ENCODE results near the gene TACSTD2.
"Not testable (repeated sequence)": the region's sequence is repeated elsewhere in the genome, so short reads cannot be mapped to it uniquely, and the experiment has no call there.

The TACSTD2 gene

GRCh38 chr1:58584082-58584895, 7.2 kb upstream of the TACSTD2 start:
- Histone ChIP-seq H3K27me3 (ENCODE audit: control insufficient read depth, low read length) (peaks cover 3% of the 10 kb centered on the region; the same call in 1 of the 2 replicates), H3F3A (ENCODE audit: control insufficient read depth, insufficient read depth) (no peaks in the 10 kb centered on the region), H3K4me1 (ENCODE audit: control insufficient read depth, low read length) (peaks cover 5% of the 10 kb centered on the region), H3K9me2 (replicated peaks; ENCODE audit: control insufficient read depth, low read length) (no peaks in the 10 kb centered on the region), H3K36me3 (ENCODE audit: control insufficient read depth, low read length) (no peaks in the 10 kb centered on the region), H3K27ac (ENCODE audit: low read depth, low read length) (no peak overlapping the region), H3K9me3 (ENCODE audit: control insufficient read depth, insufficient read depth, low read length) (no peaks in the 10 kb centered on the region), H3K4me2 (ENCODE audit: low read length) (no peak overlapping the region), H3K79me2 (ENCODE audit: control insufficient read depth, low read length) (no peaks in the 10 kb centered on the region), H3K4me3 (ENCODE audit: low read length) (no peak overlapping the region), H4K20me1 (ENCODE audit: control insufficient read depth, insufficient read depth, low read depth, low read length) (no peaks in the 10 kb centered on the region)
- TF ChIP-seq EZH2phosphoT487 (IDR thresholded peaks at IDR 0.05; ENCODE audit: borderline replicate concordance, low read length): no peak
- no peak for TF ChIP-seq CTCF (IDR thresholded peaks at IDR 0.05; ENCODE audit: low read depth, low read length, poor library complexity, severe bottlenecking)

- no peaks in the 10 kb centered on the region for H3K9me2 ChIP-seq (replicated peaks; ENCODE audit: control insufficient read depth, low read length)
- TF ChIP-seq CTCF (IDR thresholded peaks at IDR 0.05; ENCODE audit: low read depth, low read length, poor library complexity, severe bottlenecking) (no peak), EZH2phosphoT487 (IDR thresholded peaks at IDR 0.05; ENCODE audit: borderline replicate concordance, low read length) (no peak)
- H3K4me2 ChIP-seq (ENCODE audit: low read length): no peak overlapping the region
- H3K9me3 ChIP-seq (ENCODE audit: control insufficient read depth, insufficient read depth, low read length): no peaks in the 10 kb centered on the region
- H3K79me2 ChIP-seq (ENCODE audit: control insufficient read depth, low read length): no peaks in the 10 kb centered on the region
- peaks cover 3% of the 10 kb centered on the region; the same call in 1 of the 2 replicates for H3K27me3 ChIP-seq (ENCODE audit: control insufficient read depth, low read length)
- H3K4me1 ChIP-seq (ENCODE audit: control insufficient read depth, low read length): peaks cover 5% of the 10 kb centered on the region
- no peak overlapping the region for H3K27ac ChIP-seq (ENCODE audit: low read depth, low read length)
- no peak overlapping the region for H3K4me3 ChIP-seq (ENCODE audit: low read length)
- no peaks in the 10 kb centered on the region for H3K36me3 ChIP-seq (ENCODE audit: control insufficient read depth, low read length)
- H3F3A ChIP-seq (ENCODE audit: control insufficient read depth, insufficient read depth): no peaks in the 10 kb centered on the region
- H4K20me1 ChIP-seq (ENCODE audit: control insufficient read depth, insufficient read depth, low read depth, low read length): no peaks in the 10 kb centered on the region
These were observed 6.4 kb upstream of the TACSTD2 start for GRCh38 chr1:58583496-58583895.

GRCh38 chr1:58582143-58582542, 5.1 kb upstream of the TACSTD2 start:
- not testable (repeated sequence) for H3K4me2 ChIP-seq (ENCODE audit: low read length); H3K27ac ChIP-seq (ENCODE audit: low read depth, low read length); H3K9me2 ChIP-seq (replicated peaks; ENCODE audit: control insufficient read depth, low read length); H3K4me1 ChIP-seq (ENCODE audit: control insufficient read depth, low read length); H3K27me3 ChIP-seq (ENCODE audit: control insufficient read depth, low read length); H3K36me3 ChIP-seq (ENCODE audit: control insufficient read depth, low read length); H3K9me3 ChIP-seq (ENCODE audit: control insufficient read depth, insufficient read depth, low read length); H3F3A ChIP-seq (ENCODE audit: control insufficient read depth, insufficient read depth); H3K4me3 ChIP-seq (ENCODE audit: low read length); H4K20me1 ChIP-seq (ENCODE audit: control insufficient read depth, insufficient read depth, low read depth, low read length); H3K79me2 ChIP-seq (ENCODE audit: control insufficient read depth, low read length)

DNA sequence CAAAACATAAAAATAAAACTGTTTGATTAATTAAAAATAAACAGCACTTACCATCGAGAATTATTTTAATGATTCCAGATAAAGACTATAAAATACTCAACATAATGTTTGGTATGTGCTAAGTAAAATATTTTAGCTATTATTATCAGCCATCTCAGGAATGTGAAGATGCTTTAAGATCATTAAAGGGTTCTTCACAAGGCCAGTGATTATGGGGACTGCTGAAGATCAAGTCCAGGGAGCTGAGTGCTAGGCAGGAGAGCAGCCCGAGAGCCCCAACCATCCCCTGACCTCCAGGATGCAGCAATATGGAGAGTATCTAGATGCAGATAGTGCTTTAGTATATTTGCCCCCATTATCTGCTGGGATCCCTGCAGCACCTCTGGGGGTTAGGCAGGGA, 4.6 kb upstream of the TACSTD2 start:
- Histone ChIP-seq H3K27me3 (ENCODE audit: control insufficient read depth, low read length) (peaks cover 3% of the 10 kb centered on the region; the same call in 1 of the 2 replicates), H4K20me1 (ENCODE audit: control insufficient read depth, insufficient read depth, low read depth, low read length) (no peaks in the 10 kb centered on the region), H3K27ac (ENCODE audit: low read depth, low read length) (no peak overlapping the region), H3F3A (ENCODE audit: control insufficient read depth, insufficient read depth) (no peaks in the 10 kb centered on the region), H3K9me3 (ENCODE audit: control insufficient read depth, insufficient read depth, low read length) (no peaks in the 10 kb centered on the region), H3K36me3 (ENCODE audit: control insufficient read depth, low read length) (no peaks in the 10 kb centered on the region), H3K4me1 (ENCODE audit: control insufficient read depth, low read length) (peaks cover 5% of the 10 kb centered on the region), H3K4me3 (ENCODE audit: low read length) (no peak overlapping the region), H3K79me2 (ENCODE audit: control insufficient read depth, low read length) (no peaks in the 10 kb centered on the region), H3K4me2 (ENCODE audit: low read length) (no peak overlapping the region), H3K9me2 (replicated peaks; ENCODE audit: control insufficient read depth, low read length) (no peaks in the 10 kb centered on the region)
- TF ChIP-seq EZH2phosphoT487 (IDR thresholded peaks at IDR 0.05; ENCODE audit: borderline replicate concordance, low read length): no peak
- no peak for TF ChIP-seq CTCF (IDR thresholded peaks at IDR 0.05; ENCODE audit: low read depth, low read length, poor library complexity, severe bottlenecking)
